Ishikawa (cell line): ENCODE results near the gene WNK3.

Experiments
- CEBPB ChIP-seq: IDR thresholded peaks from 2 replicates; pipeline ENCODE4 v1.6.1; 2012
- CREB1 ChIP-seq: IDR thresholded peaks from 2 replicates; pipeline ENCODE4 v1.6.1; 2012; ENCODE audit warnings: low read depth
- EGR1 ChIP-seq: IDR thresholded peaks from 2 replicates; pipeline ENCODE4 v1.6.1; 2012
- EP300 ChIP-seq: IDR thresholded peaks from 2 replicates; pipeline ENCODE4 v1.6.1; 2012; ENCODE audit warnings: borderline replicate concordance
- FOXM1 ChIP-seq: IDR thresholded peaks from 2 replicates; pipeline ENCODE4 v1.6.1; 2012; ENCODE audit warnings: low read depth, borderline replicate concordance
- MAX ChIP-seq: IDR thresholded peaks from 2 replicates; pipeline ENCODE4 v1.6.1; 2012
- NFIC ChIP-seq: IDR thresholded peaks from 2 replicates; pipeline ENCODE4 v1.6.1; 2012
- RAD21 ChIP-seq: IDR thresholded peaks from 2 replicates; pipeline ENCODE4 v1.6.1; 2012; ENCODE audit warnings: low read depth
- REST ChIP-seq: IDR thresholded peaks from 2 replicates; pipeline ENCODE4 v1.6.1; 2012; ENCODE audit warnings: low read depth, mild to moderate bottlenecking
- TAF1 ChIP-seq: IDR thresholded peaks from 2 replicates; pipeline ENCODE4 v1.6.1; 2012; ENCODE audit warnings: low read depth, mild to moderate bottlenecking
- TCF12 ChIP-seq: IDR thresholded peaks from 2 replicates; pipeline ENCODE4 v1.6.1; 2012; ENCODE audit warnings: low read depth
- TEAD4 ChIP-seq: IDR thresholded peaks from 2 replicates; pipeline ENCODE4 v1.6.1; 2012
- USF1 ChIP-seq: IDR thresholded peaks from 2 replicates; pipeline ENCODE4 v1.6.1; 2012
- YY1 ChIP-seq: IDR thresholded peaks from 2 replicates; pipeline ENCODE4 v1.6.1; 2012; ENCODE audit warnings: low read depth
- ZBTB7A ChIP-seq: IDR thresholded peaks from 2 replicates; pipeline ENCODE4 v1.6.1; 2012; ENCODE audit warnings: low read depth

WNK3 gene

GRCh38 chrX:54208531-54208930 lies 149.3 kb downstream of the WNK3 start:
- no peak for TF ChIP-seq RAD21
- no peak for TF ChIP-seq TCF12
- no peak for TF ChIP-seq TAF1
- TF ChIP-seq REST: no peak
- TF ChIP-seq CEBPB: no peak
- no peak for TF ChIP-seq NFIC
- TF ChIP-seq USF1: no peak
- TF ChIP-seq ZBTB7A: no peak
- TF ChIP-seq EP300: no peak
- no peak for TF ChIP-seq YY1
- TF ChIP-seq TEAD4: no peak
- no peak for TF ChIP-seq FOXM1
- TF ChIP-seq CREB1: no peak
- TF ChIP-seq MAX: no peak
- TF ChIP-seq EGR1: no peak

GRCh38 chrX:54198262-54198661 lies 159.6 kb downstream of the WNK3 start:
- TF ChIP-seq RAD21 (no peak), EGR1 (no peak), TEAD4 (no peak), YY1 (no peak), USF1 (no peak), TAF1 (no peak)

- TF ChIP-seq MAX (no peak), CREB1 (no peak), REST (no peak), TCF12 (no peak), NFIC (no peak), TEAD4 (no peak), EP300 (no peak), RAD21 (no peak), USF1 (no peak), EGR1 (no peak), FOXM1 (no peak), YY1 (no peak)
Measured at GRCh38 chrX:54194982-54195588, 162.8 kb downstream of the WNK3 start.

GRCh38 chrX:54193085-54193821 lies 164.6 kb downstream of the WNK3 start:
- no peak for TF ChIP-seq CEBPB
- TF ChIP-seq YY1: no peak
- no peak for TF ChIP-seq ZBTB7A
- TF ChIP-seq MAX: no peak
- TF ChIP-seq FOXM1: no peak
- TF ChIP-seq EGR1: no peak
- TF ChIP-seq CREB1: no peak
- no peak for TF ChIP-seq TAF1
- TF ChIP-seq EP300: no peak
- no peak for TF ChIP-seq TCF12
- TF ChIP-seq NFIC: no peak
- no peak for TF ChIP-seq RAD21
- TF ChIP-seq TEAD4: no peak

GRCh38 chrX:54184474-54184873 lies 173.4 kb downstream of the WNK3 start:
- TF ChIP-seq TAF1 (no peak), EGR1 (no peak), CREB1 (no peak)
